ENCODE data around the gene CKS1B.

The CKS1B gene

DNA sequence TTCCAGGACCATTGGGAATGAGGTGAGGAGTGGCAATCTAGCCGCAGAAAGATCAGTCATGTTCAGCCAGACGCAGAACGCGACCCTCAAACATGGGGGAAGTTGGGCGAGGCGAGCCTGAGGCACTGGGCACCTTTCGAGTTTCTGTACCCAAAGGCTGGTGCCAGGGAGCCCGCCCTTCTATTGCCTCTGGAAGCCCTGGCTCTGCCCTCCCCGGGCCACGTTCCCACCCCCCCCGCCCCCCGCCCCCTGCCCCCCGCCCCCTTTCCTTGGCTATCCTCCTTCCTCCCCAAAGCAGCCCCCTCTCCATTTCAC is 25.9 kb downstream of the CKS1B start:
- peak overlapping the region; percentile 58 for H3K4me3 ChIP-seq (ENCODE audit: low read depth, low read length)

DNA sequence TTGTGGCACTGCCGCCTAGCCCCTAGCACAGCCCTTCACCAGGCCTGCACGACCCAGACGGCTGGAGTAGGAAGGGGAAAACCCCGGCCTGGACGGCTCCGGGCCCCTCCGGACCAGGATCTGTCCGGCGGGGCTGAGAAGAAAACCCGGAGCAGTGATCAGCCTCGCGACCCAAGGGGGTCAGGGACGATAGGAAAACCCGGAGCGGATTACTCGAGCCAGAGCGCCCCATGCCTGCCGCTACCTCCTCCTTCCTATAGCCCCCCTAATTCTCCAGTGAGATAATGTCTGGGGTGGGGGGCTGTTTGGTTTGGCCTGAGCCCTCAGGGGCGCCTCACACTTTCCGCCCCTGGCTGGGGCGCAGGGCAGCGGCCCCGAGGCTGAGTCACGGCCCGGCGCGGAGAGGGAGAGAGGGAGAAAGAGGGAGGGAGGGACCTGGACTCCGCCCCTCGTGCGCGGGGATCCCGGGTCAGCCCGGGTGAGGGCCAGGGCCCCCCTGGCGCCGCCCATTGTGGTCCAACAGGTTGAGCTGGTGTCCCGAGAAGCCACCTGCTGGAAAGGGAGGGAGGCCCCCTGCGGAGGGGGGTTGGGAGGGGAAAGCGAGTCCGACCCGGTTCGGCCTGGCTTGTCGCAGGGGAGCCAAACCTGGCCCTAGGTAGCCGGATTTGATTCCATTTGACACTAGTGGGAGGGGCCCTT is 26.4 kb downstream of the CKS1B start:
- H3K4me3 ChIP-seq (ENCODE audit: low read depth, low read length), result peak overlapping the region; percentile 43

DNA sequence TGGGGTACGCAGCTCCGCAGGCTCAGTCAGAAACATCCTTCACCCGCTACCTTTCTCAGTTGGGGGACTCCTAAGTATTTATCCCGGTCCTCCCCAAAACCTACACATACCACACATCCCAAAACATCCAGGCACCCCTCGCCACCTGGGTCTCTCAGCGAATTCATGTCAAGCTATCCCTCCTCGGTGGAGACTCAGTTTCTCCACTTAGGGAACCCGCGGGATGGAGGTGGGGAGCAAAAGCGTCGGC is 26.9 kb downstream of the CKS1B start:
- peak overlapping the region; percentile 43 for H3K4me3 ChIP-seq (ENCODE audit: low read depth, low read length)

DNA sequence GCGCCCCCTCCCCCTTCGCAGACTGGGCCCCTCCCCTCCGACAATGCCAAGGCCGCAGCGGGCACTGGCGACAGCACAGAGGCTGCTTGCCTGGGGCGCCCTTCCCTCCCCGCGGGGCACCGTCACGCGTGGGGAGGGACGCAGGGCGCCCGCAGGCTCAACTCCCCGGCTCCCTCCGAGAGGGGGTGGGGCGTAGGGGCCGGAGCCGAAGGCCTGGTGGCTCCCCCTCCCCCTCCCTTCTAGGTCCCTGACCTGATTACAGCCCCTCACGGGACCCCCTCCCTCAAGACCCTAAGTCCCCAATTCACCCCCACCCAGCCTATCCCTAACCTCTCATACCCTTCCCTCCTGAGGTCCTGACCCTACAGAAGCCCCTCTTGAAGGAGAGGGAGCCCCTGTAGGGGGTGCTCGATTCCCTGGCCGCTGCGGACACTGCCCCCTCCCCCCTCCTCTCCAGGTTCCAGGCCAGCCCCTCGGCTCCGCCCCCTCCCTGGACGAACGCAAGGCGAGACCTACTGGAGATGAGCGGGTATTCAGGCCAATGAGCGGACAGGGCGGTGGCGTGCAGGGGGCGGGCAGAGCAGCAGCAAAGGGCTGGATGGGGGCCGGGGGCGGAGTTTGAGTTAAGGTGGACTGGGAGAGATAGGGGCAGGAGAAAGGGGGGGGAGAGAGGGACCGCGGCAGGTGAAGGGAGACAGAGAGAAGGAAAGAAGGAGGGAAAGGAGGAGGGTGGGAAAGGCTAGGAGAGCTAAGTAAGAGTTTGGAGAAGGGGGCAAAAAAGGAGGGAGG is 27.4 kb downstream of the CKS1B start:
- peak overlapping the region; percentile 43 for H3K4me3 ChIP-seq (ENCODE audit: low read depth, low read length)

DNA sequence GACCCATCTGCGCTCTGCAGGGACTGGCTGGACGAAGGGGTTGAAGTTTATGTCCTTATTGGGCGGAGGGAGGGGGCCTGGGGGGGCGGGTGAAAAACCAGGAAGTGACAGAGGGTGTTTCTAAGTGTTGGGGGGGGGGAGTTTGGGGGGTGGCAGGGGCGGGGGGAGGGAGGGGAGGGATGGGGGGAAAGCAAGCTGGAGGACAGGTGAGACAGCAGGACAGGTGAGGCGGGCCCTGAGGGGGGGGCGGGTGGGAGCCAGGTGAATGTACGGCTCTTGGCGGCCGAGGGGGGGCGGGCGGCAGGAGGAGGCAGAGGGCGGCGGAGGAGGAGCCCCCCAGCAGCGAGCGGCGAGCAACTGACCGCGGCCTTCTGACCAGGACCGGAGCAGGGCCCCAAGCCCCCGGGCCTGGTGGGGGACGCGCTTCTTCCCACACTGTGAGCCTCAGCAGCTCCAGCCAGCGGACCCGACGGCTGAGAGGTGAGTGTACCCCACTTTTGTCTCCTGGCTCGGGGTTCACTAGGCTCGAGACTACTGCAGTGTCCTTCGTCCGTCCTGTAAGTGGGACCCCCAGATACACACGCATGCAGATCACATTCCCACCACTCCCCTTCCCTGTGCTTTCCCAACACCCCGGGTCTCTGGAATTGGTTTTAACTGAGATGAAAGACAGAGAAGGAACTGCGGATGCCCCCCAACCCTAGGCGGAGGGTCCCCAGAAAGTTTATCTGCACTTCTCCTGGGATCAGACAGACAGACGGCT is 28.2 kb downstream of the CKS1B start, which contains the start of gene ZBTB7B:
Gene ZBTB7B, plus strand, starts transcription at position 339 of the 763 bp plus-strand sequence. CDS start 11,859 bp downstream, outside the sequence.
- H3K4me3 ChIP-seq (ENCODE audit: low read depth, low read length), result peak within 1 kb of the TSS; percentile 82

DNA sequence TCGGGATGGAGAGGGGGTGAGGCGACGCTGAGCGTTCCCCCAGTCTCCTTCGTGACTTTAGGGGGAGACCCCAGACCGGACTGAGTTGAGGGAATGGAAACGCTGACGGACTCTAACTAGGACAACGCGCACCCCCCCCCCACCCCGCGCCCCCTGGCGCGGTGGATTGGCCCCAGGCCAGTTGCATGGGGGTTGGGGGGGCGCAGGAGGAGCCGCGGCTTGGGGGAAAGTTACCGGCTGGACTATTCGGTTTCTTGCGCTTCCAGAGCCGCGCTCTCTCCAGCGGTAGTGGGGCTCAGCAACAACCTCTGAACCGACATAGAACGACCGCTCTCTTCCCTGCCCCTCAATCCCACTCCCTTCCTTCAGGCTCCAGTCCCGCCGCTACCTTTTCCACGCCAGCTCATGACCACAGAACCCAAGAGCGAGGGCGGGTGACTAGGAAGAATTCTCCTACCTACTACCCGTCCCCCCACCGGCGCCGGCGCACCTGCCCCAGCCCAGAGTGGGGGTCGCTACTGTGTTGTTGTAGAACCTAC is 28.8 kb downstream of the CKS1B start:
- peak overlapping the region; percentile 82 for H3K4me3 ChIP-seq (ENCODE audit: low read depth, low read length)

DNA sequence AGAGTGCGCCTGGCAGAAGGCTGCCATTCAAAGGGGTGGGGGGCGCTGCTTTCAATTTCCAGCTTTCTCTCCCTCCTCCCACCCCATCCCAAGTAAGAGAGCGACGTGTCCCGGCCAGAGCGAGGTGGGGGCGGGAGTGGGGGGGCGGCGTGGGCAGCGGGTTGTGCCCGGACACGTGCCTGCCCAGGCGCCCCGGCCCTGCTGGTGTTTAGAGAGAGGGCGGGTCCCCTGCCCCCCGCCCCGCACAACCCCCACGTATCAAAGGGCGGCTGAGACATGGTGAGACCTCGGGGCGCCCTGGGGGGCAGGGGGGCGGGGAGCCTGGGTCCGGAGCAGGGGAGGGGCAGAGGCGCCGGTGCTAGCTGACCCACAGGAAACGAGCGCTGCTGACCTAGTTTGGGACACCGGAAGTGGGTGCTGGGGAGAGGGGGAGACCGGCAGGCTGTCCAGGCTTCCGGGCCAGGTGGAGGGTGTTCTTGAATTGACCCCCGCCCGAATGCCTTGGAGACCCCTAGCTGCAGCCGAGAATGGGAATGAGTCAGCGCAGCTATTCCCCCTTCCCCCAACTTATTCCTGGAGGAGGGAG is 29.4 kb downstream of the CKS1B start:
- peak overlapping the region; percentile 82 for H3K4me3 ChIP-seq (ENCODE audit: low read depth, low read length)

DNA sequence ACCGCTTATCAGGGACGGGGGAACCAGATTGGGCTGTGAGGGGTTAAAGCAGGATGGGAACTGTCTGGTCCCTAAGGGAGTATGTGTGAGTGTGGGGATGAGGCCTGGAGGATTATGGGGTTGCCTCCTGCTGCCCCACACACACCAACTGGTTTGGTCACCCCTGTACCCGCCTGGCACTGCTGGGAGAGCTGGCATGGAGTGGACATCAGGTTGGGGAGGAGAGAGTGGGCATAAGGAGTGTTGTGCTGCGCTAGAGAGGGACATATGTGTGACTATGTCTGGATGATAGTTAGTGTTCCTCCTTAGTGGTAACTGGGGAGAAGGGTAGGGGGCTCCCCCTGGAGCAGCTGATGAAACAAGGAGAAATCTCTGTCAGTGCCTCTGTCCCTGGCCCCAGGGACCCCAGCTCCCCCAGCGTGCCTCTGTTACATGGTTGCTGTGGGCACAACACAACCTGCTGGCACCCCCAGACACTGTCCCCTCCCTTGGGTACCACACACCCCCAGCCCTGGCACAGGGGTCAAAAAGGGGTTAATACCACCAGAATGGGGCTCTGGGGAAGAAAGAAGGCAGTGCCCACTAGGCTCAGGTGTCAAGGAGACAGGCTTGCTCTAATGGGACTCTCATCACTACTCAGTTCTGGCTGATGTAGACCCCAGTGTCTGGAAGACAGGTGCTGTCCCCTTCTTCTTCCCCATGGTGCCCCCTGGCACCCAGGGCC is 30.0 kb downstream of the CKS1B start:
- peak overlapping the region; percentile 43 for H3K4me3 ChIP-seq (ENCODE audit: low read depth, low read length)

DNA sequence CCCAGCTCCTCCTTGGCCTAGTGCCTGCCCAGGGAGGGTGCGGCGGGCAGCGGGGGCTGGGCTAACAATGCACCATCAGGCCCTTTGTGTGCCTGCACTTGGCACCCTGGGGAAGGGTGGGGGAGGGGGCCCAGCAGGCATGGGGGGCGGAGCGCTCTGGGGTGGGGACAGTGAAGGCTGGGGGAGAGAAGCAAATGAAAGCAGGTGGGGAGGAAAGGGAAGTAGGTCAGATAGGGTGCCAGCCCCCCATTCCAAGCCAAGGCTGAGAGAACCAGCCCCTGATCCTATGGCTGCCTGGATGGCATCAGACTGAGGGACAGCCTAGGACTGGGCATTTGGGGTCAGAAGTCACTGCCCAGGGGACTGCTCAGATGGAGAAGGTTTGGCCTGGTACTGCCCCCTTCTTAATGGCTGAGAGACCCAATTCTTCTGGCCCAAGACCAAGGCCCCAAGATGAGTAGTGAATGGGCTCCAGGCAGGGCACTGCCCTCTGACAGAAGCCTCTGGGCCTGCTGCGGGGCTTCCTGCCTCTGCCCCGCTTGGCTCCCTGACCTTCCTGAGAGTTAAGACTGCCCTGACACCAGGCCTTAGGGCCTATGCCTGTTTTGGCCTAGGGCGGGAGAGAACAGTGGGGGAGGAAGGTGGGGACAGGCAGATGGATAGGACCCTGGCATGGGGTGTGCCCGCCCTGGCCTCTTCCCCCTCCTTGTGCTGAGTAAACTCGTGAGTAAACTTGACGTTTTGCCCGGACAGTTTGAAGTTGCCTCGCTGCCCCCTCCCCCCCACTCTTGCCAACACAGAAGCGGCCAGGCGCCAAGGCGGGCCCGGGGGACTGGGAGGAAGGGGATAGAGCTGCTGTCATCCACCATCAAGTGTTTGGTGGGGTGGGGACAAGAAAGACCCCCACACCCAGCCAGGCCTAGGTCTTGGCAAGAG is 30.9 kb downstream of the CKS1B start:
- no peak overlapping the region for H3K4me3 ChIP-seq (ENCODE audit: low read depth, low read length)

DNA sequence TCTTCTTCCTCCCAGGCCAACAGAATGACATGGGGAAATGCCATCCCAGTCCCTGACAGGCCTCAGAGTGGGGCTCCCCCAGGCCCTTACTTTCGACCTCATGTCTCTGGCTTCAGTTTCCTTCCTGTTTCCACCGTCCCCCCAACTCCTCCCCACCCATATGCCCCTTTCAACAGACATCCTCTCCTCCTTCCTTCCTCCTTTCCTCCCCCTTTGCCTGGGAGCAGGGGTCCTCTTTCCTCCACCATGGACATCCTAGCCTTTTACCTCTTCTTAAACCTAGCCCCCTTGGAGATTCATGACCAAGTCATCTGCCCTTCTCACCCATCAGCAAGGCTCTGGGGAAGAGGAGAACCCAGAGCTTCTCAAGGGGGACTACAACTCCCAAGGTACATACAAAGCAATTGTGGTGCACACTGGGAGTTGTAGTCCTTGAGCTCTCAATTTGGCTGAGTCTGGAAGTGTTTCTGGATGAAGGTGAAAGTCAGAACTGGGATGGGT is 32.2 kb downstream of the CKS1B start:
- H3K4me3 ChIP-seq (ENCODE audit: low read depth, low read length), result no peak overlapping the region

DNA sequence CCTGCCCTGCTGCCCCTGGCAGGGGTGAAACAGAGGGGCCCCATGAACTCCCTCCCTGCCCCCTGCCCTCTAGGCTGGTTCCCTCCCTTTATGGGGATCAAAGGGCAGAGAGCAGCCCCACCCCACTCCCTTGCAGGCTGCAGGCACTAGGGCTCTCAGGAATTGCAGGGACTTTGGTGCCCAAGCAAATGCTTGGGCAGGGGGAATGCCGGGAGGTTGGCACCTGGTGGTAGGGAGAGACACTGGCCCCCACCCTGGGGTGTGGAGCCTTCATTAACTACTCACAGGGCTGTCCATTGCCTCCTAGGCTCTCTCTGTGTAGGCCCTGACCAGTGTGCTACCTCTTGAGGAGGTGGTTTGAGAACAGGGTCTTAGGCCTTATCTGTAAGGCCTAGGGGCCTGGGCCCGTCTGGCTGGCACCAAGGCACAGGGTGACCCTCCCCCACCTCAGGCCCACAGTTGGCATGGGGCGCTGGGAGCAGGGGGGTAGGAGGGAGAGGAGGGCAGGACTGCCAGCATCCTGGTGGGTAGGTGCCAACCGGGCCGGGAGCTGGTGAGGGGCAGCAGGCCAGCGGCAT is 32.9 kb downstream of the CKS1B start:
- H3K4me3 ChIP-seq (ENCODE audit: low read depth, low read length), result no peak overlapping the region

DNA sequence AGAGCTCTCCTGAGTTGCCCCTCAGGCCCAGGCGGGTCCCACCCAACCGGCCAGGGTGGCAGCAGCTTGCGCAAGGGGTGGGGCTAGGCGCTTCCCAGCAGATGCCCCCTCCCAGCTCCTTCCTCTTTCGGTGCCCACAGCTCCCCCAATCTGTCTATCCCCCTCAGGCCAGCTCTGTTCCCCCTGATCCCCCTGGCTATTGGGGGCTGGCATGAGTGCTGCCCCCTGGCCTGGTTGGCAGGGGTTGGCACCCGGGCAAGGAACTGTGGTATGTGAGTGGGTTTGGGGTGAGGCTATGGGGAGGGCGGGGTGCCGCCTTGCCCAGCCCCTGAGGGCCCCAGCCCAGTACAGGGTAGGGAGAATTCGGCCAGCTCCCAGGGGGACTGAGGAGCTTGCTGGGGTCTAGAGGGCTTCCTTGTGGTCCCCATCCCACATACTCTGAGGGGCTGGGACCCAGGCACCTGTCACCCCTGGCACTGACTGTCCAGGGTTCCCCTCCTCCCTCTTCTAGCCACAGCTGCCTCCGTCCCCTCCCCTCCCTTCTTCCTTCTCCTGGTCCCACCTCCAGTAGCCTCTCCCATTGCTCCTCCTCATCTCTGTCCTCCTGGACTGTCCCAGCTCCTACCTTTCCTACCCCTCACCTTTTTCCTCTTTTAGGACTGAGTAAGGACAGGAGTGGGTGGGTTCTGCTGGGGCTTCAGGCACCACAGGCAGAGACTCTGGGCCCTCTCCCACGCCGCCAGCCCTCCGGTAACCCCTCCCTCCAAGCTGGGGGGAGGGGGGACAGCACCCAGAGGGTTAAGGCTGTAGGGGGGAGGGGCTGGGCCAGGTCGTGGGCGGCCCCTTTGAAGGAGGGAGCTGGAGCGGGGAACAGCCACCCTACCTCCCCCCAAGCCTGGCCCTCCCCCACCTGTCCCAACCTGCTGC is 33.8 kb downstream of the CKS1B start:
- H3K4me3 ChIP-seq (ENCODE audit: low read depth, low read length), result no peak overlapping the region

DNA sequence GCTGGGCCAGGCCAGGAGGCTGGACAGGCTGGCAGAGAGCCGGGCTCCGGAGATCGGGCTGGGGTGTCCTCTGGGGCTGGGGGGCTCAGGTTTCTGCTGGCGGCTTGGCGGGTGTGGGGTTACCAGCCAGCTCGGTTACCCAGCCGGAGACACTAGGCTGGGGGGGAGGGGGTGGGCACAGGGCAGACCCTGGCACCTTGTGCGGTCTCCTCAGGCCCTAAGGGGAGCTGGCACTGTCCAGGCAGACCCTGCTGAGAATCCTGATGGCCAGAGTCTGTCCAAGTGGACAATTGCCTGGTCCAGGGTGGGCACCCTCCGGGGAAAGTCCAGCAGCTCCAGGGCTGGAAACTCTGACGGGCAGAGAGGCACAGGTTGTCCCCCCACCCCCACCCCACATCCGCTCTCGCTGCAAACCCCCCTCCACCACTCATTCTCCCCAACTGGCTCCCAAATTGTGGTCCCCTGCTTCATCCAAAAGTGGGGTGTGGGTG is 34.8 kb downstream of the CKS1B start:
- H3K4me3 ChIP-seq (ENCODE audit: low read depth, low read length), result no peak overlapping the region

DNA sequence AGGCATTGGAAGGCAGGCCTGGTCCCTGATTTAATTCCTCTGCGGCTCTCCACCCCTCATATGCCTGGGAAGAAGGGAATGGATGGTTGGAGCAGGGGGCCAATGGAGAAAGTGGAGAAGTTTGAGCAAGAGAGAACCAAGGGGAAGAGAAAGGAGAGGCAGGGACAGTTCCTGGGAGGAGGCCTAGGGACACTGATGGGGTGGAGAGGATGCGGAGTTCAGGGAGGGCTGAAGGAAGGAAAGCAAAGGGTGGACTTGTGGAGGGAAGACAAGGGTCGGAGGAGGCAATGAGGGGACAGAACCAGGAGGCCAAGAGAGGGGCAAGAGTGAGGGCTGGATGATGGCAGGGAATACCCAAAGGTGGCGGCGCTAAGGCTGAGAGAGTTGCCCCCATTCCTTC is 35.3 kb downstream of the CKS1B start:
- no peak overlapping the region for H3K4me3 ChIP-seq (ENCODE audit: low read depth, low read length)

DNA sequence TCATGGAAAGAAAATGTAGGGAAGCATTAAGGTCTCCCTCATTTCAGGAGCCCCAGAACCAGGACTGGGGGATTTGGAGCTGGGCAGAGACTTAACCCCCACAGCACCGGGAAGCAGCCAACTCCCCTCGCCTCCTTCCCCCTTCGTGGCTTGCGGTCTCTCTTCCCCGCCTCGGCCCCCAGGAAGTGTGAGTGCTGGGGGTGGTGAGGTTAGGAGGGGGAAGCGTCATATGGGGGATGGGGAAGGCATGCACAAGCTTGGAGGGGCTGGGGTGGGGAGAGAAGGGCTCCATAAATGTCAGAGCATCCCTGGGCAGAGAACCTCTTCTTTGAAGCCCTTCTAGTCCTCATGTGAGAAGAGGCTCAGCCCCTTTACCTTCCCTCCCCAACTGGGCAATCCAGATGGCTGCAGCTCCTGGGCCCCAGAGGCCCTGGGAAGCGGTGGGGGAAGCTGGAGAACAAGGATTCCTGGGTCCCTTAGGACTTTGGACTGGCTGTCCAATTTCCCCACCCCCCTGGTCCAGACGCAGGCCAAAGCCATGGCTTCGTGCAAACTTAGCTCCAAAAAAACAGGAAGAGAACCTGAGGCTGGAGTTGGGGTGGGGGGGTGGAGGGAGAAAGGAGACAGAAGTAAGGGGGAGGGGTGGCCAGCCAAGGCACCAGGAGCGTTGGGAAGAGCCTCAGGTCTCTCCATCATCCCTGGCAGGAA is 35.9 kb downstream of the CKS1B start:
- H3K4me3 ChIP-seq (ENCODE audit: low read depth, low read length), result no peak overlapping the region

DNA sequence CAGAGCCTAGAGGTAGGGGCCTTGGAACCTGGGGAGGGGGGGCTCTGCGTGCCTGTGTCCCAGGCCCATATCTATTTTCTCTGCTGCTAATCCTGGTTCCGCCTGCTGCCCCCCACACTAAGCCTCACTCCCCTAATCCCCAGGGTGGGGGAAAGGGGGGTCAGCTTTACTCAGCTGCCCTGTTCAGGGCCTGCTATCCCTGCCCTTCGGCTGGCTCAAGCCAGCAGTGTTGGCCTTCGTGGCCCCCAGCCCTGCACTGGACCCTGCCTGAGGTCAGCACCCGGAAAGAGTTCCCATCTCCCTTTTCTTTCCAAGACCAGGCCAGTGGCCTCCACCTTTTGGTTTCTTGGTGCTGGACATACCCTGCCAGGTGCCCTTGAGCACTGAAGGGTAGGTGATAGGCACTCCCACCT is 36.5 kb downstream of the CKS1B start:
- H3K4me3 ChIP-seq (ENCODE audit: low read depth, low read length), result no peak overlapping the region

DNA sequence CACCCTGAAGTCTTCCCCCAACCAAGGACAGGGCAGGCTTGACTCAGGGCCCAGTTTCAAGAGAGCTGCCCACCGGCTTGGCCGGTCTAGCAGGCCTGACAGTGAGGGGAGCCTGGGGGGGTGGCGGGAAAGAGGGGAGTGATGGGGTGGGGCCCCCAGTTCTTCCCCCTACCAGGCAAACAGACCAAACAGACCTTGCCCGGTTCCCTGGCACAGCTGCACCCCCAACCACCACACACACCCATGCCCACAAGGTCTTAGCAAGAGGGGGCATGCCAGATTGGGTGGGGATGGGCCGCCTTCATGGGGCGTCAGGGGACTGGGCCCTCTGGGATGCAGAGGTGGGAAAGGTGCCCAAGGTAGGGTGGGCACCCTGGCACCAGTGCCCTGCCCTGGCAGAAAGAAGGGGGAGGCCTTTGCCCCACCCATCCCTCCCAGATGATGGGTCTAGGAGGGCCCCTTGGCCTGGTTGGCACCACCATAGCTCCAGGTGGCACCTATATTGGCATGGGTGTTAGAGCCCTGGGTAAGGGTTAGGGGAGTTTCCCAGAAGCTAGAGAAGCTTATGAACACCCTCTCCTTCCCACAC is 37.0 kb downstream of the CKS1B start:
- H3K4me3 ChIP-seq (ENCODE audit: low read depth, low read length), result no peak overlapping the region
